HepG2 (cell line): ENCODE results near the gene RHOT1. TPM values are rescaled to one million over a fixed set of nuclear protein-coding genes. Genes with fewer than 3 reads are reported as not detected.

Experiments
- ATAC-seq: fragments of 200-7000 bp; cut with Tn5 transposase; 3 replicates; pipeline ENCODE4 v1.9.1; 2020; ENCODE audit warnings: mild to moderate bottlenecking, moderate library complexity
- BruUV-seq: library from RNA; stranded (reverse); fragments of 400-500 nt; replicated peaks from 2 replicates; lab custom pipeline; 2021; lab: Mats Ljungman, UMichigan
- CTCF ChIA-PET: fragments of 300-600 bp; formaldehyde crosslinking; extraction: SDS; loops from one replicate; lab custom pipeline; 2021; ENCODE audit warnings: low total read pairs, inconsistent platforms, low intra/inter-chr PET ratio; lab: Yijun Ruan, JAX
- POLR2A ChIA-PET: fragments of 350-600 bp; sonication (Branson Sonifier 250); formaldehyde crosslinking; loops from one replicate; lab custom pipeline; 2020; ENCODE audit warnings: antibody characterized with exemption, inconsistent platforms; lab: Yijun Ruan, JAX
- DNase-seq: peaks from one replicate; pipeline ENCODE4 v3.0.0-alpha.2; 2015; ENCODE audit warnings: low spot score
- FAIRE-seq: peaks from 3 replicates; lab custom pipeline; 2011; peaks lifted over from hg19 to GRCh38; lab: Jason Lieb, UNC
- H2AFZ ChIP-seq: one replicate; pipeline ENCODE4 v1.6.1; 2011; ENCODE audit warnings: low read length, inconsistent platforms
- H3K27ac ChIP-seq: fragments of 300-600 bp; 3 replicates; pipeline ENCODE4 v1.8.0; 2011; ENCODE audit warnings: mixed run types, mild to moderate bottlenecking, mixed read lengths, low read length, inconsistent platforms; ENCODE audit not compliant: insufficient read depth; ENCODE audit errors: extremely low read length
- H3K27me3 ChIP-seq, 2 experiments: fragments of 200-600 bp in 1 of 2; 2 replicates in 1 of 2; 3 replicates in 1 of 2; pipeline versions ENCODE4 v1.6.0 to v1.8.0; 2011; ENCODE audit warnings: low read length in 2 of 2, mild to moderate bottlenecking in 2 of 2, moderate library complexity in 2 of 2, inconsistent platforms in 1 of 2; ENCODE audit not compliant: insufficient read depth in 2 of 2, control insufficient read depth in 1 of 2
- H3K36me3 ChIP-seq, 2 experiments: fragments of 200-600 bp in 1 of 2; replicated peaks in 1 of 2; 2 replicates in 1 of 2; 3 replicates in 1 of 2; pipeline versions ENCODE4 v1.5.1 to v1.8.0; 2011; ENCODE audit warnings: low read length in 2 of 2, inconsistent platforms in 1 of 2; ENCODE audit not compliant: insufficient read depth in 2 of 2, control insufficient read depth in 1 of 2
- H3K4me1 ChIP-seq: 2 replicates; pipeline ENCODE4 v1.5.1; 2012; ENCODE audit warnings: low read length, inconsistent platforms; ENCODE audit not compliant: insufficient read depth
- H3K4me2 ChIP-seq: 2 replicates; pipeline ENCODE4 v1.6.0; 2011; ENCODE audit warnings: low read depth, low read length, inconsistent platforms
- H3K4me3 ChIP-seq, 3 experiments: fragments of 200-600 bp in 1 of 3; sonication (generic), shearing (Covaris generic) in 1 of 3; replicated peaks in 1 of 3; 2 replicates each; pipeline ENCODE4 v1.5.1; 2011 to 2016; ENCODE audit warnings: low read length in 3 of 3, inconsistent platforms in 2 of 3, low read depth in 2 of 3, mild to moderate bottlenecking in 2 of 3, control low read depth in 1 of 3, mixed read lengths in 1 of 3; ENCODE audit not compliant: insufficient read depth in 1 of 3
- H3K79me2 ChIP-seq: one replicate; pipeline ENCODE4 v1.6.1; 2011; ENCODE audit warnings: low read length, inconsistent platforms; ENCODE audit not compliant: insufficient read depth
- H3K9ac ChIP-seq: 2 replicates; pipeline ENCODE4 v1.6.0; 2011; ENCODE audit warnings: mild to moderate bottlenecking, low read depth, low read length, inconsistent platforms; ENCODE audit not compliant: insufficient read depth
- H3K9me3 ChIP-seq: 2 replicates; pipeline ENCODE4 v1.5.1; 2012; ENCODE audit warnings: mild to moderate bottlenecking, low read length
- H4K20me1 ChIP-seq: 2 replicates; pipeline ENCODE4 v1.6.0; 2011; ENCODE audit warnings: inconsistent platforms, mild to moderate bottlenecking, low read length, moderate library complexity; ENCODE audit not compliant: insufficient read depth
- ARID2 ChIP-seq: sonication (generic); formaldehyde crosslinking; IDR thresholded peaks from 2 replicates; pipeline ENCODE4 v1.8.1; 2022; ENCODE audit warnings: mild to moderate bottlenecking, missing genetic modification reagents, borderline replicate concordance
- DMTF1 ChIP-seq: sonication (generic); formaldehyde crosslinking; IDR thresholded peaks from 2 replicates; pipeline ENCODE4 v1.4.0; 2020; ENCODE audit warnings: mild to moderate bottlenecking, missing genetic modification reagents
- E2F1 ChIP-seq: sonication (generic); formaldehyde crosslinking; IDR thresholded peaks from 2 replicates; pipeline ENCODE4 v1.5.0; 2020; ENCODE audit warnings: missing genetic modification reagents
- ELF1 ChIP-seq: sonication (generic); formaldehyde crosslinking; IDR thresholded peaks from 2 replicates; pipeline ENCODE4 v1.4.0; 2020; ENCODE audit warnings: missing genetic modification reagents
- PAX8 ChIP-seq: sonication (generic); formaldehyde crosslinking; IDR thresholded peaks from 2 replicates; pipeline ENCODE4 v1.8.0; 2022; ENCODE audit warnings: mild to moderate bottlenecking, missing genetic modification reagents, borderline replicate concordance
- REL ChIP-seq: sonication (generic); formaldehyde crosslinking; conservative IDR thresholded peaks from 2 replicates; pipeline ENCODE4 v1.8.0; 2022; ENCODE audit warnings: mild to moderate bottlenecking, missing genetic modification reagents, moderate library complexity
- TBX3 ChIP-seq: fragments of 450-650 bp; IDR thresholded peaks from 2 replicates; pipeline ENCODE4 v1.6.1; 2017; ENCODE audit warnings: antibody characterized with exemption, mild to moderate bottlenecking, inconsistent platforms, borderline replicate concordance
- TCF7 ChIP-seq: sonication (generic); IDR thresholded peaks from 2 replicates; pipeline ENCODE4 v1.6.1; 2016; ENCODE audit warnings: antibody characterized with exemption, low read depth
- ZBTB14 ChIP-seq: sonication (generic); formaldehyde crosslinking; IDR thresholded peaks from 2 replicates; pipeline ENCODE4 v1.4.0; 2020; ENCODE audit warnings: missing genetic modification reagents
- ZBTB21 ChIP-seq: sonication (generic); formaldehyde crosslinking; IDR thresholded peaks from 2 replicates; pipeline ENCODE4 v1.4.0; 2020; ENCODE audit warnings: missing genetic modification reagents
- ZNF333 ChIP-seq: sonication (generic); formaldehyde crosslinking; IDR thresholded peaks from 2 replicates; pipeline ENCODE4 v1.4.0; 2020; ENCODE audit warnings: mild to moderate bottlenecking, missing genetic modification reagents, borderline replicate concordance
- ZNF790 ChIP-seq: sonication (generic); formaldehyde crosslinking; IDR thresholded peaks from 2 replicates; pipeline ENCODE4 v1.8.0; 2022; ENCODE audit warnings: missing genetic modification reagents, mild to moderate bottlenecking, borderline replicate concordance
- WGBS: methylation state at CpG from one replicate; pipeline ENCODE4 v1.1.6; 2017; ENCODE audit warnings: low lambda C conversion rate; 5-methylcytosine and 5-hydroxymethylcytosine counted together
- in situ Hi-C: cut with HindIII; loops from 2 replicates; pipeline ENCODE4 v1.10.0; 2017; ENCODE audit warnings: low pct_unique_long_range_greater_than_20kb; ENCODE audit not compliant: extremely low pct_ligation_motif_present
- intact Hi-C: fragments of 100-400 bp; cut with micrococcal nuclease; formaldehyde crosslinking; loops from one replicate; pipeline ENCODE4 v1.10.0; 2022; ENCODE audit not compliant: unreplicated experiment
- polyA plus RNA-seq, 8 experiments: library from polyadenylated mRNA; depleted of rRNA in 3 of 8; stranded (reverse) in 7 of 8; unstranded in 1 of 8; fragments of >200 nt; fragmentation: Illumina TruSeq in 4 of 8; extraction: Trizol in 4 of 8; gene quantifications; 2 replicates each; pipeline versions ENCODE4 v1.2.1 to v1.2.3, GENCODE V29; 2011 to 2016; ENCODE audit warnings: low read depth in 4 of 8, missing spikeins in 1 of 8, mixed read lengths in 1 of 8; ENCODE audit not compliant: insufficient read depth in 1 of 8
- total RNA-seq, 5 experiments: library from RNA; depleted of rRNA; stranded (reverse); fragments of >200 nt; fragmentation: Illumina TruSeq; extraction: Trizol; gene quantifications; 2 replicates each; pipeline ENCODE4 v1.2.3, GENCODE V29; 2016; ENCODE audit warnings: low read depth in 1 of 5

RHOT1 gene
- total and polyA plus RNA-seq, 2 of the 13 experiments (the other 11 are each of a cell fraction or from before 2014, with no cell fraction given), result 25.6 to 41.5 TPM

GRCh38 chr17:32256012-32256700 is 113.9 kb downstream of the RHOT1 start (continued):
- TF ChIP-seq E2F1 (CRISPR knock-in tag) (no peak), ELF1 (no peak), ZNF333 (no peak), ZBTB21 (CRISPR knock-in tag) (no peak), DMTF1 (CRISPR knock-in tag) (no peak), ZNF790 (no peak)

- in situ Hi-C loops, result loop anchor here (5.0 kb wide), 1 partner anchor 66 kb away; no protein-coding TSS in a partner anchor
- TF ChIP-seq REL (CRISPR knock-in tag) (no peak), PAX8 (no peak), TBX3 (no peak), TCF7 (no peak), ARID2 (no peak), ZBTB14 (no peak)
- H3K27ac ChIP-seq, result no peak overlapping the region
- no peak overlapping the region for H3K4me3 ChIP-seq
- DNase-seq, result no peak
- H3K4me1 ChIP-seq, result peaks cover 20% of the 10 kb centered on the region
- WGBS, result 12% methylated on average over 6 of the region's 9 CpGs
- BruUV-seq, result no TSS peak
- H3K79me2 ChIP-seq, result no peaks in the 10 kb centered on the region
- no peaks in the 10 kb centered on the region for H3K36me3 ChIP-seq
- no peak for ATAC-seq
- POLR2A ChIA-PET, result no interaction called here
- no peak overlapping the region for H3K9ac ChIP-seq
- H2AFZ ChIP-seq, result no peak overlapping the region
- H4K20me1 ChIP-seq, result no peaks in the 10 kb centered on the region
- CTCF ChIA-PET, result no interaction called here
- H3K27me3 ChIP-seq, result peaks cover 0 to 17% of the 10 kb centered on the region in 2 experiments; a peak in 4 of 5 replicates
- intact Hi-C loops, result no loop called here
- FAIRE-seq, result no peak
- H3K4me2 ChIP-seq, result no peak overlapping the region
- H3K9me3 ChIP-seq, result no peaks in the 10 kb centered on the region
Observed at GRCh38 chr17:32256701-32257019, 114.4 kb downstream of the RHOT1 start.
